Erythroblast (primary cell): ENCODE results near the gene SCD.

Experiments used
- DNase-seq, 2 experiments: peaks; one replicate each; lab custom pipeline; 2025; lab: John Stamatoyannopoulos, UW
- GATA1 ChIP-seq: IDR thresholded peaks from 2 replicates; pipeline ENCODE4 v1.6.1; 2011; ENCODE audit warnings: low read depth, mild to moderate bottlenecking, control low read depth, low read length, moderate library complexity
- POLR2A ChIP-seq: IDR thresholded peaks from 2 replicates; pipeline ENCODE4 v1.6.1; 2011; ENCODE audit warnings: mild to moderate bottlenecking, low read length

SCD gene

GRCh38 chr10:100328198-100328597, 18.8 kb upstream of the SCD start:
- TF ChIP-seq GATA1 = no peak
- no peak for TF ChIP-seq POLR2A
- no peak for DNase-seq

GRCh38 chr10:100330079-100330478, 17.0 kb upstream of the SCD start, which contains the start of gene PKD2L1:
PKD2L1 (minus strand) TSS chr10:100330228; CDS start chr10:100330103, 125 bp downstream.
- DNase-seq = no peak
- no peak for TF ChIP-seq GATA1
- TF ChIP-seq POLR2A = no peak

- DNase-seq = no peak
- TF ChIP-seq GATA1 (no peak), POLR2A (no peak)
These were observed 13.9 kb upstream of the SCD start for GRCh38 chr10:100333106-100333505.

- DNase-seq = no peak
- TF ChIP-seq GATA1 (no peak), POLR2A (no peak)
These were observed 13.2 kb upstream of the SCD start for GRCh38 chr10:100333661-100334440.

GRCh38 chr10:100334762-100335161, 12.3 kb upstream of the SCD start:
- TF ChIP-seq GATA1 = no peak
- no peak for TF ChIP-seq POLR2A
- DNase-seq = no peak

- peak; percentile 58 to 83 for DNase-seq
- no peak for TF ChIP-seq POLR2A
- no peak for TF ChIP-seq GATA1
These were observed 8.5 kb upstream of the SCD start for GRCh38 chr10:100338434-100339036.

GRCh38 chr10:100339236-100339635, 7.8 kb upstream of the SCD start:
- TF ChIP-seq GATA1 (no peak), POLR2A (no peak)
- DNase-seq = no peak

- TF ChIP-seq POLR2A = no peak
- TF ChIP-seq GATA1 = no peak
- no peak for DNase-seq
These were observed 5.8 kb upstream of the SCD start for GRCh38 chr10:100340948-100341847.

GRCh38 chr10:100341953-100342626, 4.9 kb upstream of the SCD start:
- TF ChIP-seq POLR2A (no peak), GATA1 (no peak)
- DNase-seq = peak; percentile 72 to 84

GRCh38 chr10:100342627-100342972, 4.4 kb upstream of the SCD start:
- no peak for DNase-seq
- TF ChIP-seq POLR2A = no peak
- no peak for TF ChIP-seq GATA1

- no peak for DNase-seq
- TF ChIP-seq POLR2A (no peak), GATA1 (no peak)
These were observed 2.7 kb upstream of the SCD start for GRCh38 chr10:100344241-100344788.

- TF ChIP-seq GATA1 (no peak), POLR2A (no peak)
- no peak for DNase-seq
These were observed 1.3 kb upstream of the SCD start for GRCh38 chr10:100345570-100346330.
